OCI-LY1 (cell line): ENCODE data around the gene GDF9.

Experiments
- CTCF ChIP-seq: fragments of 200-600 bp; sonication (generic), shearing (Covaris generic); IDR thresholded peaks from 2 replicates; pipeline ENCODE4 v1.5.1; 2017; ENCODE audit warnings: mild to moderate bottlenecking, antibody characterized with exemption, low read length, moderate library complexity, mixed read lengths
- EZH2 ChIP-seq: fragments of 200-600 bp; sonication (generic), shearing (Covaris generic); IDR thresholded peaks from 2 replicates; pipeline ENCODE4 v1.8.0; 2017; ENCODE audit warnings: borderline replicate concordance, mixed run types, mild to moderate bottlenecking, antibody characterized with exemption, low read length, moderate library complexity, mixed read lengths

DNA sequence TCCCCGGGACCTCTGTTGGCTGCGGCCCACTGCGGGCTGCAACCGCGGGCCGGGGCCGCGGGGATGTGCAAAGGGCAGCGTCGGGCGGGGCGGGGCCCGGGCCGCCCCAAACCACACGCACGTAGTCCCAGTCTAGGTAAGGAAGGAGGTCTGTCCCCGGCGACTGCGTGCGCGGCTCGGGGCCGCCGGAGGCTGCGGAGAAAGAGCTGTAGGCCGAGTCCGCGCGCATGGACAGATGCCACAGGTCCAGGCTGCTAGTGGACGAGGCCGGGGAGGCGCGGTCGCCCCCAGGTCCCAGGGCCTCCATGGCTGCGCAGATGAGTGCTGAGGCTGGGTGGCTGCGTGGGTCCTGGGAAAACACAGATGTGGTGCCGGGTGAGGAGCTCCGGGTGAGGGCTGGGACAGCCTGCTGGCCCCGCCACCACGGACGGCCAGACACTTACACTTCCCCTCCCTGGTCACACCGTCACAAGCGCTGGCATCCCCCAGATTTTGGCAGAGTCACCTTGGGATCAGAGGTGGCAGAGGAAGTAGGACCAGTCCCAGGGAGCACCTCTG, 40.4 kb downstream of the GDF9 start:
- TF ChIP-seq CTCF (no peak), EZH2 (no peak)
